B cell (primary cell): ENCODE data around the gene IGF1R. TPM values are rescaled to one million over a fixed set of nuclear protein-coding genes. Genes with fewer than 3 reads are reported as not detected.

Source experiments
- ATAC-seq: fragments of 200-7000 bp; cut with Tn5 transposase; one replicate; pipeline ENCODE4 v1.10.0; 2021; ENCODE audit warnings: low read depth, mild to moderate bottlenecking, moderate number of reproducible peaks, moderate library complexity
- CTCF ChIA-PET: fragments of 350-600 bp; sonication (Branson Sonifier 250); formaldehyde crosslinking; loops from one replicate; lab custom pipeline; 2021; ENCODE audit warnings: antibody characterized with exemption, inconsistent platforms; lab: Charles Lee
- POLR2A ChIA-PET: fragments of 350-600 bp; sonication (Branson Sonifier 250); formaldehyde crosslinking; loops from one replicate; lab custom pipeline; 2021; ENCODE audit warnings: antibody characterized with exemption; lab: Charles Lee
- DNase-seq: peaks from one replicate; pipeline ENCODE4 v3.0.0; 2013
- H2AFZ ChIP-seq: 2 replicates; pipeline ENCODE4 v1.6.1; 2012; ENCODE audit warnings: mild to moderate bottlenecking, low read depth, low read length; ENCODE audit not compliant: insufficient read depth, poor library complexity, severe bottlenecking
- H3K27ac ChIP-seq, 2 donors: 1 replicate in 1 of 2; 2 replicates in 1 of 2; pipeline ENCODE4 v1.5.1; 2012 to 2013; ENCODE audit warnings: low read length in 2 of 2, mild to moderate bottlenecking in 2 of 2, moderate library complexity in 1 of 2
- H3K27me3 ChIP-seq, 4 experiments: fragments of 200-600 bp in 1 of 4; sonication (generic) in 1 of 4; replicated peaks in 1 of 4; 1 replicate in 2 of 4; 2 replicates in 2 of 4; pipeline versions ENCODE4 v1.6.1 to v1.7.0; 2013 to 2016; ENCODE audit warnings: low read length in 3 of 4, mild to moderate bottlenecking in 2 of 4, mixed read lengths in 1 of 4, moderate library complexity in 1 of 4; ENCODE audit not compliant: insufficient read depth in 4 of 4, control insufficient read depth in 3 of 4; ENCODE audit errors: control extremely low read depth in 1 of 4
- H3K36me3 ChIP-seq, 2 experiments: replicated peaks in 1 of 2; 1 replicate in 1 of 2; 2 replicates in 1 of 2; pipeline versions ENCODE4 v1.6.1 to v1.7.1; 2013; ENCODE audit warnings: low read length in 1 of 2; ENCODE audit not compliant: insufficient read depth in 2 of 2, control insufficient read depth in 1 of 2; ENCODE audit errors: control extremely low read depth in 1 of 2, extremely low read depth in 1 of 2
- H3K4me1 ChIP-seq, 2 donors: fragments of 200-600 bp in 1 of 2; sonication (generic) in 1 of 2; 1 replicate in 1 of 2; 2 replicates in 1 of 2; pipeline versions ENCODE4 v1.5.1 to v1.6.1; 2013 to 2017; ENCODE audit warnings: low read length in 2 of 2; ENCODE audit not compliant: control insufficient read depth in 2 of 2, insufficient read depth in 2 of 2
- H3K4me2 ChIP-seq: replicated peaks from 2 replicates; pipeline ENCODE3; 2012; ENCODE audit warnings: mild to moderate bottlenecking, low read depth, low read length; ENCODE audit not compliant: poor library complexity, severe bottlenecking
- H3K4me3 ChIP-seq, 5 experiments: fragments of 200-600 bp in 1 of 5; sonication (generic) in 1 of 5; 1 replicate in 3 of 5; 2 replicates in 2 of 5; pipeline versions ENCODE4 v1.5.1 to v1.7.0; 2011 to 2016; ENCODE audit warnings: low read length in 4 of 5, mild to moderate bottlenecking in 4 of 5, low read depth in 2 of 5, control low read depth in 1 of 5, moderate library complexity in 1 of 5; ENCODE audit not compliant: insufficient read depth in 1 of 5; ENCODE audit errors: control extremely low read depth in 1 of 5, extremely low read depth in 1 of 5
- H3K79me2 ChIP-seq: fragments of 200-600 bp; sonication (generic); one replicate; pipeline ENCODE4 v1.6.0; 2016; ENCODE audit warnings: low read length; ENCODE audit not compliant: control insufficient read depth, insufficient read depth
- H3K9ac ChIP-seq: fragments of 200-600 bp; sonication (generic); 2 replicates; pipeline ENCODE4 v1.6.1; 2017; ENCODE audit warnings: mild to moderate bottlenecking, low read length, moderate library complexity
- H3K9me3 ChIP-seq, 3 donors: one replicate each; pipeline versions ENCODE4 v1.6.1 to v1.7.1; 2013; ENCODE audit warnings: low read length in 2 of 3; ENCODE audit not compliant: control insufficient read depth in 2 of 3, insufficient read depth in 1 of 3; ENCODE audit errors: control extremely low read depth in 1 of 3
- H4K20me1 ChIP-seq: 2 replicates; pipeline ENCODE4 v1.6.0; 2012; ENCODE audit warnings: mild to moderate bottlenecking, low read length; ENCODE audit not compliant: insufficient read depth, control insufficient read depth, poor library complexity, severe bottlenecking
- H3K27ac Mint-ChIP-seq: one replicate; pipeline ENCODE4 v1.8.0; 2021; ENCODE audit warnings: mixed read lengths
- H3K27me3 Mint-ChIP-seq: one replicate; pipeline ENCODE4 v1.8.0; 2021; ENCODE audit warnings: mixed read lengths
- H3K4me1 Mint-ChIP-seq: one replicate; pipeline ENCODE4 v1.8.0; 2021; ENCODE audit warnings: mixed read lengths
- H3K4me3 Mint-ChIP-seq: one replicate; pipeline ENCODE4 v1.8.0; 2021; ENCODE audit warnings: mixed read lengths
- H3K9me3 Mint-ChIP-seq: one replicate; pipeline ENCODE4 v1.8.0; 2022; ENCODE audit warnings: mixed read lengths; ENCODE audit not compliant: insufficient read depth
- CTCF ChIP-seq: fragments of 200-600 bp; IDR thresholded peaks from one replicate; pipeline ENCODE4 v1.8.0; 2022; ENCODE audit warnings: antibody characterized with exemption, mild to moderate bottlenecking
- EZH2 ChIP-seq: IDR thresholded peaks from 2 replicates; pipeline ENCODE4 v1.6.1; 2012; ENCODE audit warnings: borderline replicate concordance, low read depth, mild to moderate bottlenecking, moderate library complexity, low read length; ENCODE audit not compliant: insufficient read depth, poor library complexity, severe bottlenecking
- WGBS: methylation state at CpG from one replicate; pipeline ENCODE4 v1.1.5; 2013; ENCODE audit warnings: missing lambda C conversion rate; ENCODE audit not compliant: insufficient coverage; 5-methylcytosine and 5-hydroxymethylcytosine counted together
- intact Hi-C: fragments of 100-400 bp; cut with micrococcal nuclease; formaldehyde crosslinking; loops from one replicate; pipeline ENCODE4 v1.10.0; 2022
- polyA plus RNA-seq: library from polyadenylated mRNA; depleted of rRNA; stranded (reverse); fragments of >200 nt; gene quantifications from 2 replicates; pipeline ENCODE4 v1.2.3, GENCODE V29; 2012
- total RNA-seq, 2 donors: library from RNA; stranded (reverse); fragments of 120-200 nt in 1 of 2; gene quantifications; 1 replicate in 1 of 2; 2 replicates in 1 of 2; pipeline versions ENCODE4 v1.2.3 to v1.2.4, GENCODE V29; 2013 to 2022

IGF1R gene
- total and polyA plus RNA-seq, 2 donors (not counting 1 experiment from before 2014, with no cell fraction given), result 5.4 to 23.1 TPM

DNA sequence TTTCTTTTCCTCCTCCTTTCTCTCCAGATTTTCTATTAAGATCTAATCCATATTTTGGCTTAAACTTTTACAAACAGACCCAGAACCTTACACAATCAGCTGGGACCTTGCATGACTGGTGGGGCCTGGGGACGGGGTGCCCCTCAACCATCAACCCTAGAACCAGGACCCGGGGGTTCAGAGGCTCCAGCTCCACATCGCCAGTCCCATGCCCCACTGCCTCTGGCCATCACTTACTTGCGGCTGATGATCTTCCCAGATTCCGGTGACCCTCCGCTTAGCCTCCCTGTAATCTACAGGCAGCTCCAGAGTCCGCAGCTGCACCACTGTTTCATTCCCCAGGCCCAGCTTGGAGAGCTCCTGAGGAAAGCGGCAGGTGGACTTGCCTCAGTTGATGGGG is 322.5 kb downstream of the IGF1R start:
- Histone ChIP-seq H3K4me3 (no peak overlapping the region), H3K79me2 (no peaks in the 10 kb centered on the region), H3K27me3 (peaks cover 0 to 2% (median 0%) of the 10 kb centered on the region in 4 experiments), H3K9me3 (no peaks in the 10 kb centered on the region), H3K36me3 (no peaks in the 10 kb centered on the region), H4K20me1 (no peaks in the 10 kb centered on the region), H3K4me2 (no peak overlapping the region), H3K4me1 (no peaks in the 10 kb centered on the region), H3K9ac (no peak overlapping the region), H3K27ac (no peak overlapping the region), H2AFZ (no peak overlapping the region)
- Mint-ChIP-seq H3K27ac (no peak overlapping the region), H3K9me3 (no peaks in the 10 kb centered on the region), H3K27me3 (peaks cover 9% of the 10 kb centered on the region), H3K4me1 (no peaks in the 10 kb centered on the region), H3K4me3 (no peak overlapping the region)
- intact Hi-C loops, result no loop called here
- CTCF ChIA-PET, result no interaction called here
- DNase-seq (no peak), ATAC-seq (no peak)
- TF ChIP-seq CTCF (no peak), EZH2 (no peak)
- 90% methylated on average over 8 of the region's 8 CpGs for WGBS
- POLR2A ChIA-PET, result no interaction called here

- no peak for DNase-seq
- no peak for ATAC-seq
- no peaks in the 10 kb centered on the region for H4K20me1 ChIP-seq
- no peak overlapping the region for H3K4me3 ChIP-seq
- ChIA-PET CTCF (no interaction called here), POLR2A (no interaction called here)
- Mint-ChIP-seq H3K9me3 (no peaks in the 10 kb centered on the region), H3K4me3 (no peak overlapping the region), H3K27me3 (no peaks in the 10 kb centered on the region), H3K4me1 (no peaks in the 10 kb centered on the region), H3K27ac (no peak overlapping the region)
- intact Hi-C loops, result no loop called here
- H3K4me1 ChIP-seq, result no peaks in the 10 kb centered on the region
- WGBS, result 100% methylated on average over 1 of the region's 1 CpG
- H3K9me3 ChIP-seq, result no peaks in the 10 kb centered on the region
- no peaks in the 10 kb centered on the region for H3K27me3 ChIP-seq
- H3K79me2 ChIP-seq, result no peaks in the 10 kb centered on the region
- no peak overlapping the region for H3K4me2 ChIP-seq
- H3K9ac ChIP-seq, result no peak overlapping the region
- no peak overlapping the region for H3K27ac ChIP-seq
- TF ChIP-seq EZH2 (no peak), CTCF (no peak)
- H2AFZ ChIP-seq, result no peak overlapping the region
- no peaks in the 10 kb centered on the region for H3K36me3 ChIP-seq
These were observed 328.2 kb downstream of the IGF1R start for GRCh38 chr15:98976500-98976899.
